HG03175 (cell line): ENCODE data around the gene ATP1A2.

Source experiments
- ATAC-seq: cut with Tn5 transposase; IDR thresholded peaks from one replicate; pipeline ENCODE4 v1.9.1; 2021; ENCODE audit warnings: mild to moderate bottlenecking, moderate library complexity; ENCODE audit not compliant: unreplicated experiment

Gene ATP1A2

DNA sequence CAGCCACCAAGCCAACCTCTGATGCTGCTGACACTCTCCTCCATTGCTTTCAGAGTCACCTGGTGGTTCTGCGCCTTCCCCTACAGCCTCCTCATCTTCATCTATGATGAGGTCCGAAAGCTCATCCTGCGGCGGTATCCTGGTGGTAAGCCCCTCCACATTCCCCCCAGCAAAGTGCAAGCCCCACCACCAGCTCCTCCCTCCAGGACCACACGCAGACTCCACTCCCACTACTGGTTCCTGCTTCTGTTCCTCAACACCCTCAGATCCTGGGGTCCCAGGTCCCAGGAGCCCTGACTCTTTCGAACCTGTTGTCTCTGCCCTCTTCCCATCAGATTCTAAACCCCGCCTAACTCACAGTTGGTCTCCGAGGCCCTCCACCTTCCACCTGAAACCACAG is 24.3 kb downstream of the ATP1A2 start:
- ATAC-seq: no peak

- no peak for ATAC-seq
Observed at GRCh38 chr1:160143695-160144094, 28.1 kb downstream of the ATP1A2 start.

DNA sequence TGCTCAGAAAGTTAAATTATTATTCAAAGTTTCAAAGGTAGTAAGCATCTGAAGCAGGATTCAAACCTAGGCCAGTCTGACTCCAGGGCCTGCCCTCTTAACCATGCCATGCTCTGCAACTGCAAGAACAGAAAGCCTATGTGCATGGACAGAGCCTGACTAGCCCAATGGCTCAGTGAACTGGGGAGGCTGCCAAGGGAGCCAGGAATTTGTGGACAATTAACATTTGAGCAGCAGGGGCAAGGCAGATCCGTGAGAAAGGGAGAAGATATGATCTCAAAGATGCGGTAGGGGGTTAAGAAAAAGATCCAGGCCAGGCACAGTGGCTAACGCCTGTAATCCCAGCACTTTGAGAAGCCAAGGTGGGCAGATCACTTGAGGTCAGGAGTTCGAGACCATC is 29.4 kb downstream of the ATP1A2 start:
- no peak for ATAC-seq

DNA sequence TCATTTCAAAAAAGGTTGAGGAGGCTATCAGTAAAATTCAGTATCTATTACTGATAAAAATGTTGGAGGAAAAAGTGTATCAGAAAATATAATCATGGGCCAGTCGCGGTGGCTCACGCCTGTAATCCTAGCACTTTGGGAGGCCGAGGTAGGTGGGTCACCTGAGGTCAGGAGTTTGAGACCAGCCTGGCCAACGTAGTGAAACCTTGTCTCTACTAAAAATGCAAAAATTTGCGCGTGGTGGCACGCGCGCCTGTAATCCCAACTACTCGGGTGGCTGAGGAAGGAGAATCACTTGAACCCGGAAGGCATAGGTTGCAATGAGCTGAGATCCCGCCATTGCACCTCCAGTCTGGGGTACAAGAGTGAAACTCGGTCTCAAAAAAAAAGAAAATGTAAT is 30.5 kb downstream of the ATP1A2 start:
- ATAC-seq: no peak

DNA sequence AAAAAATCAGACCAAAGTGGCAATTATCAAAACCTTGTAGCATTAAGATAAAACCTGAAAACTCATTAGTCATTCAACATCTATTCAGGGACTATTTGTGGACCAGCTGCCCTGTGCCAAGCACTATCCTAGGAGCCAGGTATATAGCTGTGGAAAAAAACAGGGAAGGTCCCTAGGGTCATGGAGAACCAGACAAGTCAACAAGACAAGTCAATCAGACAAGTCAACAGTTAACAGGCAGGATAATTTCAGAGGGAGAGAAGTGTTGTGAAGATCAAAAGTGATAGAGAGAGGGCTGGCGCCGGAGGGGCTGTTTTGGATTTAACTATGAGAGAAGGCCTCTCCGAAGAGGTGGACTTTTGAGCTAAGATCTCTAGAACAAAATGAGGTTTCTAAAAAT is 32.6 kb downstream of the ATP1A2 start:
- ATAC-seq: no peak

- ATAC-seq: no peak
Observed at GRCh38 chr1:160149233-160149632, 33.7 kb downstream of the ATP1A2 start.

GRCh38 chr1:160149716-160150115 is 34.2 kb downstream of the ATP1A2 start:
- ATAC-seq: no peak

GRCh38 chr1:160151303-160151702 is 35.7 kb downstream of the ATP1A2 start, which contains the start of gene ATP1A4:
ATP1A4 (plus strand) TSS chr1:160151603; CDS start chr1:160152041, 438 bp downstream.
- no peak for ATAC-seq

DNA sequence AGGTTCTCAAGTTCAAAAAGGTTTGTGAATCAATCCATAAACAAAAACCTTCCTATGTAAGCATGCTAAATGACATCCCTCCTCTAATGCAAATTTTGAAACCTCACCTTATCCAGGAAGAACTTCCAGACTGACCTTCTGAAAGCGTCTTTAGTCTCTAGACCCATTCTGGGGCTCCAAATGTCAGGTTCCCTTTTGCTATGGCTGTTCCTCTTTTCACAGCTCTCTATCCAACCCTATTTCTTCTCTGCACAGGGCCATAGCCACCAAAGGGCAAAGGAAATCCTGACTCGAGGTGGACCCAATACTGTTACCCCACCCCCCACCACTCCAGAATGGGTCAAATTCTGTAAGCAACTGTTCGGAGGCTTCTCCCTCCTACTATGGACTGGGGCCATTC is 39.2 kb downstream of the ATP1A2 start:
- ATAC-seq: no peak

DNA sequence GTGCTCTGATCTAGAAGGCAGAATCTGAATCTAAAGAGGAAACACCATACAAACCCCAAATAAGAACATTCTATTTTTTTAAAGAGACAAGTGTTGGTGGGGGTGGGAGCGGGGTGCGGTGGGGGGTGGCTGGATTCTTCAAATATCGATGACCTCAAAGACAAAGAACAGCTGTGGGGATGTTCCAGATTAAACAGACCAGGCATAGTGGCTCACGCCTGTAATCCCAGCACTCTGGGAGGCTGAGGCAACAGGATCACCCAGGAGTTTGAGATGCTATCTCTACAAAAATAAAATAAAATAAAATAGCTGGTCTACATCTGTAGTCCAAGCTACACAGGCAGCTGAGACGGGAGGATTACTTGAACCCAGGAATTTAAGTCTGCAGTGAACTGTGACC is 40.8 kb downstream of the ATP1A2 start:
- ATAC-seq: no peak

DNA sequence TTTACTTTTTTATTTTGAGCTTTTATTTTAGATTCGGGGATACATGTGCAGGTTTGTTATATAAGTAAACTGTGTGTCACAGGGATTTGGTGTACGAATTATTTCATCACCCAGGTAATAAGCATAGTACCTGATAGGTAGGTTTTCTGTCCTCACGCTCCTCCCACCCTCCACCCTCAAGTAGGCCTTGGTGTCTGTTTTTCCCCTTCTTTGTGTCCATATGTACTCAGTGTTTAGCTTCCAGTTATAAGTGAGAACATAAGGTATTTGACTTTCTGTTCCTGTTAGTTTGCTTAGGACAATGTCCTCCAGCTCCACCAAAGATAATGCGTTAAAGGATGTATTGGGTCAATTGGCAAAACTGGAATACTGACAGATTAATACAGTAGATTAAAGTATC is 41.6 kb downstream of the ATP1A2 start:
- ATAC-seq: no peak

DNA sequence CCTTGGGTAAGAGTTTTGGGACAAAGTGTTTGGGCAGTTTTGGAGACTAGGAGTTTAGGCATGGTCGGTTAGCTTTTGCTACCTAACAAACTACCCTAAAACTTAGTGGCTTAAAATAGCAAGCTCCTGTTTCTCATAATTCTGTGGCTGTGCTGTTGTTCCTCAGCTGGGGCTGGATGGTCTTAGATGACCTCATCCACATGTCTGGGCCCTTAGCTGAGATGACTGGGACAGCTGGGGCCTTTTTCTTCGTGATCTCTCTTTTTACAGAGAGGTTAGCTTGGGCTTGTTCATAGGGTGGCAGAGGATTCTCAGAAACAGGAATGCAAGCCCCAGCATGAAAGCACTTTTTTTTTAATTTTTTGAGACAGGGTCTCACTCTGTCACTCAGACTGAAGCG is 42.5 kb downstream of the ATP1A2 start:
- ATAC-seq: no peak

- ATAC-seq: no peak
Observed at GRCh38 chr1:160158534-160158933, 43.0 kb downstream of the ATP1A2 start.

DNA sequence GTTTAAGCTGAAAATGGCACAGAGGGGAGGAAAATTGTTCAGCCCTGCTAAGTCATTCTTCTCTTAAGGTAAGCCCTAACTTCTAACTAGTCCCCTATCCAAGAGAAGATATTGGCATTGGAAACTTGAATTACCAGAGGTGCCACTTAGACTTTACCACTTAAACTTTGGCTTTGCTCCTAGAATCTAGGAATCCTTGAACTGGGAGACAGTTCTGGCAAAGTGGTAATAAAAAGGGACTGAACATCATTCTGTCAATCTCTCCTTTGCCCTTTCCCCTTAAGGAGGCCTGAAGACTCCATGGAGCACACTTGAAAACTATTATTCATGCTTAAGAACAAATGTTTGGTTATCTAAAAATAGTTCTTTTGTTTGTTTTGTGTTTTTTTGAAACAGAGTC is 44.3 kb downstream of the ATP1A2 start:
- ATAC-seq: no peak

DNA sequence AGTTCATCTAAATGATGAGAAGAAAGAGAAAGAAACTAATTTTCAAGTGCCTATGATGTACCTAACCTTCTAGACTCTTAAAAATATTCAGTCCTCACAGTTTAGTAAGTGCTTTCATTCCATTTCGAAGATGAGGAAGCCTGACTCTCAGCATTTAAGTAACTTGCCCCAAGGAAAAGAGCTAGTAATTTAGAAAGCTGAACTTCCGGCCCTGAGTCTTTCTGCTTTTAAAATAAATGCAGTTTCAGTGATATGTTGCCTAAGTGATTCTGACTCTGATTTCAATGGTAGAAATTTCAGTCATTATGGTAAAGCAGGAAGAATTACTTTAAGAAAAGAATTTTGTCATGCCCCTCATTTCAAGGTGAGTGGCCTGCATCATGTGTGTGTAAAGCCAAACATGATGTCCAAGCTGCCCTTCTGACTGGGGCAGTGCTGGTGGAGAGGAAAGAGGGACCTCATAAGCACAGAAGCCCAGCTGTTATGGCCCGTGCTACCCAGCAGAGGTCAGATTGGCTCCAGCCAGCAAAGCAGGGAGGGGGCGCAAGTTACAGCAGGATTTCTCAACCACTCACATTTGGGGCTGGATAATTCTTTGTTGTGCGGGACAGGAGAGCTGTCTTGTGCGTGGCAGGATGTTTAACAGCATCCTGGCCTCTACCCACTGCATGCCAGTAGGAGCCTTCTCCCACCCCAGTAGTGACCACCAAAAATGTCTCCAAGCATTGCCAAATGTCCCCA is 46.6 kb downstream of the ATP1A2 start:
- ATAC-seq: no peak

DNA sequence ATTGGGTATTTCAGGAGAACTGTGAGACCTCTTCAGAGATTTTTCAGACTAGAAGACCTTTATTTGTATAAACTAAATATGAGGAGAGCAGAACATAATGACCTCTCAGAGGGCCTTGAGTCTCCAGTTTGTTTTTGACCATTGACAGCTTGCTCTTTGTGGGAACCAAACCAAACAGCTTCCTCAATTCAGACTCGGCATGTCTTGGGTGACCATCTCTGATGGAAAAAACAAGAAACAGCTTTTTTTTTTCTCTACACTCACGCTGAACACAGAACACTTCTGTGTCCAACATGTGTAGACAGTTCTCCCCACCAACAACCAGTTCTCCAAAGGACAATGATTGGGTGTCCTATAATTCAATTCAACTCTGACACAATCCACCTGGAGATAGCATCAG is 47.4 kb downstream of the ATP1A2 start:
- ATAC-seq: no peak

DNA sequence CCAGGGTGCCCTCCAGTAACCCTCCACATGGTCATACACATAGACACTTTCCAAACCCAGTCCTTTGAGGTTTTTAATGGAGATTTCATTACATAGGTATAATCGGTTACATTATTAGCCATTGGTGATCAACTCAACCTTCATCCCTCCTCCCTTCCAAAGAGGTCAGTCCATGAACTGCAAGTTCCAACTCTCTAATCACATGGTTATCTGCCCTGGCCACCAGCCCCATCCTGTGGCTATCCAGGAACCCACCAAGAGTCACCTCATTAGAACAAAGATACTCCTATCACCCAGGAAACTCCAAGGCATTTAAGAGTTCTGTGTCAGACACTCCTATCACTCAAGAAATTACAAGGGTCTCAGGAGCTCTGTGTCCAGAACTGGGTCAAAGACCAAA is 48.1 kb downstream of the ATP1A2 start:
- ATAC-seq: no peak

- no peak for ATAC-seq
Observed at GRCh38 chr1:160164121-160164520, 48.6 kb downstream of the ATP1A2 start.

DNA sequence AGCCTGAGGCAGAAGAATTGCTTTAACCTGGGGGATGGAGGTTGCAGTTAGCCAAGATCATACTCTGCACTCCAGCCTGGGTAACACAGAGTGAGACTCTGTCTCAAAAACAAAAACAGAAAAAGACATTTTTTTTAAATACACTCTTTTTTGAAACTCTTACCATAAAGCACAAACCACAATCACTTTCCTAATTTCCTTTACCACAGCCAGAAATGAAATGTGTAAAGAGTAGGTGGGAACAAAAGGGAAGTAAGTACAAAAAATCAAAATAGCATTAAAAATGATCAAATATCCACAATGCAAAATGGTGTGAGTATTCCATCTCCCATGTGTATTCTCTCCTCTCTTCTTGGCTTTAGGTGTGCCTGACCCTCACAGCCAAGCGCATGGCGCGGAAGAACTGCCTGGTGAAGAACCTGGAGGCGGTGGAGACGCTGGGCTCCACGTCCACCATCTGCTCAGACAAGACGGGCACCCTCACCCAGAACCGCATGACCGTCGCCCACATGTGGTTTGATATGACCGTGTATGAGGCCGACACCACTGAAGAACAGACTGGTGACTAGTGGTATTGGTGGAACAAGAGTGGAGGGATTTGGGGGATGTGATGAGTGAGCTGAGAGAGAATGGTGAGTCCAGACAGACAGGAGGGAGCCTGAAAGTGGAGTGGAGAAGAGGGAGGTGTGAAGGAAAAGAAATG is 50.8 kb downstream of the ATP1A2 start:
- no peak for ATAC-seq

GRCh38 chr1:160167056-160167455 is 51.5 kb downstream of the ATP1A2 start:
- ATAC-seq: no peak

DNA sequence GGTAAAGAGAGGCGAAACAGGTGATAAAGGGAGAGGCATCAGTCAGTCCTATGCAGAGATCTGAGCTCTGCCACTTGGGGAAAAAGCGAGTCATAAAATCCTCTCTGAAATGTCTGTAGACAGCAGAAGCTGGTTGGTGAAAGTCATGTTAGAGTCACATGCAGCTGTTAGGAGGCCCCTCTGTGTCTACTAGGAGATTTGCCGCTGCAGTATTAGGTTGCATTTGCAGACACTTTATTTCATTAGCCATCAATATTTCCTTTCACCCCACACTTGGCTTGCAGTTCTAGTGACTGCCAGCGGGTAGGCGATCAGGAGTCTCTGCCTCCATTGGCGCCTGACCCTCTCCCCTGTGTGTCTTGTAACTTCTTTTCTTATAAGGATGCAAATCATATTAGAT is 52.0 kb downstream of the ATP1A2 start:
- no peak for ATAC-seq

GRCh38 chr1:160168016-160168415 is 52.5 kb downstream of the ATP1A2 start:
- no peak for ATAC-seq
